Muscle layer of colon (tissue), 2 donors: ENCODE measurements around the gene PIM1.

Source experiments
- H3K27ac ChIP-seq: one replicate; pipeline ENCODE4 v1.7.0; 2013; ENCODE audit warnings: low read depth, mild to moderate bottlenecking, low read length, moderate library complexity
- H3K27me3 ChIP-seq, 2 donors: one replicate each; pipeline ENCODE4 v1.7.0; 2013; ENCODE audit warnings: low read length in 2 of 2, mild to moderate bottlenecking in 2 of 2; ENCODE audit not compliant: insufficient read depth in 2 of 2, control insufficient read depth in 1 of 2
- H3K36me3 ChIP-seq: one replicate; pipeline ENCODE4 v1.7.0; 2013; ENCODE audit warnings: mild to moderate bottlenecking, low read length; ENCODE audit not compliant: insufficient read depth
- H3K4me1 ChIP-seq: one replicate; pipeline ENCODE4 v1.7.0; 2013; ENCODE audit warnings: mild to moderate bottlenecking, low read length; ENCODE audit not compliant: insufficient read depth
- H3K4me3 ChIP-seq, 2 donors: one replicate each; pipeline ENCODE4 v1.7.0; 2013; ENCODE audit warnings: low read length in 2 of 2, low read depth in 1 of 2, mild to moderate bottlenecking in 1 of 2, moderate library complexity in 1 of 2
- H3K9ac ChIP-seq: one replicate; pipeline ENCODE4 v1.7.0; 2013; ENCODE audit warnings: low read length
- H3K9me3 ChIP-seq: one replicate; pipeline ENCODE4 v1.7.0; 2013; ENCODE audit warnings: mild to moderate bottlenecking, low read length
- donor health status: abdominal sarcoma.
- donor health status: Adenocarcinoma of cecum.

Gene PIM1

DNA sequence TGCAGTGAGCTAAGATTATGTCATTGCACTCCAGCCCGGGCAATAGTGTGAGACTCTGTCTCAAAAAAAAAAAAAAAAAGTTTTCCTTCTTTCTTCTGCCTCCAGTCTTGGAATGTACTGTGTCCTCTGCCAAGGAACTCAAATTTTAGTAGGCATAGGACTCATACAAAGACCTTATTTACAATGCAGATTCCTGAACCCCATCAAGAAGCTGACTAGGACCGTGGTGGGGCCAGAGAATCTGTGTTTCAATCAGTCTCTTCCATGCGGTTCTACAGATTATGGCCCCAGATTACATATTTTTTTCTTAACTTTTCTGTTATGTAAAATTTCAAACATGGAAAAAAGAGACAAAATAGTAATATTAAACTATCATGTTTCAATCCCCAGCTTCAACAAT is 29.8 kb upstream of the PIM1 start:
- H3K4me3 ChIP-seq = no peak overlapping the region
- no peak overlapping the region for H3K27ac ChIP-seq
- H3K9me3 ChIP-seq = no peaks in the 10 kb centered on the region
- no peaks in the 10 kb centered on the region for H3K27me3 ChIP-seq
- H3K36me3 ChIP-seq = no peaks in the 10 kb centered on the region
- H3K9ac ChIP-seq = no peak overlapping the region
- peaks cover 50% of the 10 kb centered on the region for H3K4me1 ChIP-seq

DNA sequence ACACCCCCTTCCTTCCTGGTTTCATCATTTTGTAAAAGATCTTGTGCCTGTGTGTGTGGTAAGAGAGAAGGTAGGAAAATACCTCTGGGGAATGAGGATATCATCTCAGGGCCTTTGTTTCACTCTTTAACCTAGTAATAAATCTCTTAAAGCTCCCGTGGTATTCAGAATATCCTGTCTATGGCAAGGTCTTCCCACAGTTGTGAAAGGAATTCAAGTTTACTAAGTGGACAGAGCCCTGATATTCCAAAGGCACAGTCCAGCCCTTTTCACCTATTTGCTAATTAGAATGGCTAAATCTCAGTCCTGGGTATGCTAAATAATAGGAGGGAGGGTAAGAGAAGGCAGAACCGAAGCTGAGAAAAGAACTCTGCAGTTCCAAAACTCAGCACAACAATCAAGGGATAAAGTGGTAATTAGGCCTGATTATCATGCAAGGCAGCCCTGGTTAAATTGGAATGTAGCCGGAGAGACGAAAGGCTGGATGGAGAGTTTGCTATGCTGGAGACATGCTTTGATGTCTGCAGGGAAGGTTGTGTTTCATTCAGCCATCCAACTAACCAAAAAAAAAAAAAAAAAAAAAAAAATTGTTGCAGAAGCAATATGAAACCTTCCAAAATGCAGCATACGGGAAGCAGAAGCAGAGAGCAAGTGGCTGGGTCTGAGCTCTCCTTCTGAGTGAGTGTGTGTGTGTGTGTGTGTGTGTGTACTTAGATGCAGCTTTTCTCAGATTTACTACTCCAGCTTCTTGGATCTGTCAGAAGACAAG is 28.5 kb upstream of the PIM1 start:
- H3K9me3 ChIP-seq = no peaks in the 10 kb centered on the region
- peaks cover 41% of the 10 kb centered on the region for H3K4me1 ChIP-seq
- H3K4me3 ChIP-seq = no peak overlapping the region
- H3K36me3 ChIP-seq = no peaks in the 10 kb centered on the region
- H3K27ac ChIP-seq = peak overlapping the region; percentile 16
- no peaks in the 10 kb centered on the region for H3K27me3 ChIP-seq
- H3K9ac ChIP-seq = no peak overlapping the region

DNA sequence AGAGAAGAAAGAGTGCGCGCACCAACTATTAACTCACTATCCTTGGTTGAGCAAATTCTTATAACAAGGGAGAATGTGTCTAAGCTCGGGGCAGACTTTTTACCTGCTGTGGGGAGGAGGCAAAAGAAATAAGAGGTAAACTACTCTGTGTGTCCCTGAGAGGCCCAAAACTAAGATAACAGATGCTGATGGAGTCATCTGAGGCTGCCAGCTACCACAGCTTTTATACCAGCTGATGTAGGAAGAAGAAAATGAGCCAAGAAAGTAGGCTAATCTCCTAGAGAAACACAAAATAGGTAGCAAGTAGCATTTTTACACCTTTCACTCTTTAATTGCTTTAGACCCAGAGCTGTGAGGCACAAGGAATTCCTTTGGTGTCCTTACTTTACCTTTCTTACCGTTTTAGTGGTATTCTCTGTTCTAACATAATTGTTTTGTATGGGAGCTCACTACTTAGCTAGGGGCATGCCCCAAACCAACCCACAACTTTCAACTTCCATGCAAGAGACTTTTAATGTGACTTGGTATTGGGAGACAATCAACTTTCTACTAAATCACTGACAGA is 27.8 kb upstream of the PIM1 start:
- peak overlapping the region; percentile 16 for H3K27ac ChIP-seq
- no peaks in the 10 kb centered on the region for H3K36me3 ChIP-seq
- no peak overlapping the region for H3K4me3 ChIP-seq
- H3K9ac ChIP-seq = no peak overlapping the region
- no peaks in the 10 kb centered on the region for H3K9me3 ChIP-seq
- no peaks in the 10 kb centered on the region for H3K27me3 ChIP-seq
- peaks cover 35% of the 10 kb centered on the region for H3K4me1 ChIP-seq

DNA sequence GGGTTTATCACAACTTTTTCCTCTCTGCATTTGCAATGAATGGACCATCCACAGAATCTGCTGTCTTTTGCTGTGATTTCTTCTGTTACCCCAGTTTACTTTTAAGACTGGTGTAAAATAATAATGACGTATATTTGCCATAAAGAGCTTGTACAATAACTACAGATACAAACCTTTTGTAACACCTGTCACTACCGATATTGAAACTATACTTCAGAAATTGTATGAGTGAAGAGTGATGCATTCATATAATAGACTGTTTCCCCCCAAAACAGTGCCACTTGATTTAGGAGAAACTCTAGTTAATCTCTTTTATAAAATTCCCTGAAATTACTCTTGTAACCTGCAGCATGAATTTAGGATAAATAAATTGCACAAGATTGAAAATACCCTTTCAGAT is 26.4 kb upstream of the PIM1 start:
- Histone ChIP-seq H3K9ac (no peak overlapping the region), H3K4me1 (peaks cover 24% of the 10 kb centered on the region), H3K27ac (peak overlapping the region; percentile 19)

DNA sequence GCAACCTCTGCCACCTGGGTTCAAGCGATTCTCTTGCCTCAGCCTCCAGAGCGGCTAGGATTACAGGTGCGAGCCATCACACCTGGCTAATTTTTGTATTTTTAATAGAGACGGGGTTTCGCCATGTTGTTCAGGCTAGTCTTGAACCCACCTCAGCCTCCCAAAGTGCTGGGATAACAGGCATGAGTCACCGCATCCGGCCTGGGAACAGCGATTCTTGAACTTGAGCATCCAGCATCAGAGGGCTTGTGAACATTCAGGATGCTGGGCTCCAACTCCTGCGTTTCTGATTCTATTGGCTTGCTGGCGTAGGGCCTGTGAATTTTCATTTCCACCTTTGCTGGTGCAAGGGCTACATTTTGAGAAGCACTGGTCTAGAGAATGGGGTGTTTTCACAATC is 24.5 kb upstream of the PIM1 start:
- Histone ChIP-seq H3K4me3 (no peak overlapping the region), H3K9me3 (no peaks in the 10 kb centered on the region), H3K9ac (no peak overlapping the region), H3K27me3 (no peaks in the 10 kb centered on the region), H3K27ac (no peak overlapping the region), H3K4me1 (peaks cover 18% of the 10 kb centered on the region), H3K36me3 (no peaks in the 10 kb centered on the region)

More for the DNA sequence above, 26.4 kb upstream of the PIM1 start:
- Histone ChIP-seq H3K9me3 (no peaks in the 10 kb centered on the region), H3K36me3 (no peaks in the 10 kb centered on the region), H3K4me3 (no peak overlapping the region), H3K27me3 (no peaks in the 10 kb centered on the region)

DNA sequence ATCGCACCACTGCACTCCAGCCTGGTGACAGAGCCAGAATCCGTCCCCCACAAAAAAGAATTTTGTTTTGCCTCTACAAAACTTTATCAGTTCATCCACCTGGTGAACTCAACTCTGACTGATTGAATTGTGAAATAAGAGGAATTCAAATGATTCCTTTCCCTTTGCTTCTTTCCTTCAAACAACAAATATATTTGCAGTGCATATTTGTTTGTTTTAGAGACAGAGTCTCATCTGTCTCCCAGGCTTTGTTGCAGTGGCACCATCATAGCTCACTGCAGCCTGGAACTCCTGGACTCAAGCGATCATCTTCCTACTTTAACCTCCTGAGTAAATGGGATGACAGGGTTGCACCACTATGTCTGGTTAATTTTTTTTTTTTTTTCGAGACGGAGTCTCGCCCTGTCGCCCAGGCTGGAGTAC is 23.2 kb upstream of the PIM1 start:
- no peaks in the 10 kb centered on the region for H3K27me3 ChIP-seq
- H3K36me3 ChIP-seq = no peaks in the 10 kb centered on the region
- peaks cover 9% of the 10 kb centered on the region for H3K4me1 ChIP-seq
- H3K9ac ChIP-seq = no peak overlapping the region
- no peak overlapping the region for H3K4me3 ChIP-seq
- no peaks in the 10 kb centered on the region for H3K9me3 ChIP-seq
- no peak overlapping the region for H3K27ac ChIP-seq

DNA sequence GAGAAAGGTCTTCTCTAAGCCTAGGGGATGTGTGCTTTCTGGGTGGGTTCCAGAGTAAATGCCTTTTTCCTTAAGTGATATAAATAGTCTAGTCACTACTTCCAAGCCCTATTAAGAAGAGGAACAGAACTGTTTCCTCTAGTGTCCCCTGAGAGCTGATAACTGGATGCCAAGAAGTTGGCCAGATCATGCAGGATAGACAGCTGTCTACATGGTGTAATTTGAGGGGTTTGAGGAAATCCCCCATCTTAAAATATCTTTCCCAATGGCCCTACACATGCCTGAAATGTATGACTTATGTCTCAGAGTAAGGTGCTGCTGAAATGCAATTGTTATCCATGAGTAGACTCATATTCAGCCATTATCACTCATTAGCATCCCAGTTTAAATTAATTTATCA is 20.2 kb upstream of the PIM1 start:
- Histone ChIP-seq H3K9me3 (no peaks in the 10 kb centered on the region), H3K4me1 (no peaks in the 10 kb centered on the region), H3K4me3 (no peak overlapping the region), H3K9ac (no peak overlapping the region), H3K36me3 (no peaks in the 10 kb centered on the region), H3K27ac (no peak overlapping the region), H3K27me3 (no peaks in the 10 kb centered on the region)

DNA sequence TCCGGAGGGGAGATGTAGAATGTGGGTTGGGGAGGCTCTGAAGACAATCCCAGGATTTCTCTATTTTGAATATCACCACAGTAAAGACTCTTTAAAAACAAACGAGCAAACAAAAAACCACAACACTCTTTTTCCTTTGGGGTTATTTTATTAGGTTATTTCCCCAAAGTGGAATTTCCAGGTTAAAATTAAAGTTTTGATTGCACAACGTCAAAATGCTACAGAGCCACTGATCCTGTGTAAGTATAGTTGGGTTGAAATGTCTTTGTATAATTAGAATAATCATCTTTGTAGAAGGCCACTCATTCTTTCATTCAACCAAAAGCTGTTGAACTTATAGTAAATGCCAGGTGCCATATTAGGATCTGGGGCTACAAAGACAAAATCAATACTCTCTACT is 19.6 kb upstream of the PIM1 start:
- Histone ChIP-seq H3K9me3 (no peaks in the 10 kb centered on the region), H3K9ac (no peak overlapping the region), H3K27me3 (no peaks in the 10 kb centered on the region), H3K4me3 (no peak overlapping the region), H3K4me1 (no peaks in the 10 kb centered on the region), H3K36me3 (no peaks in the 10 kb centered on the region), H3K27ac (no peak overlapping the region)

DNA sequence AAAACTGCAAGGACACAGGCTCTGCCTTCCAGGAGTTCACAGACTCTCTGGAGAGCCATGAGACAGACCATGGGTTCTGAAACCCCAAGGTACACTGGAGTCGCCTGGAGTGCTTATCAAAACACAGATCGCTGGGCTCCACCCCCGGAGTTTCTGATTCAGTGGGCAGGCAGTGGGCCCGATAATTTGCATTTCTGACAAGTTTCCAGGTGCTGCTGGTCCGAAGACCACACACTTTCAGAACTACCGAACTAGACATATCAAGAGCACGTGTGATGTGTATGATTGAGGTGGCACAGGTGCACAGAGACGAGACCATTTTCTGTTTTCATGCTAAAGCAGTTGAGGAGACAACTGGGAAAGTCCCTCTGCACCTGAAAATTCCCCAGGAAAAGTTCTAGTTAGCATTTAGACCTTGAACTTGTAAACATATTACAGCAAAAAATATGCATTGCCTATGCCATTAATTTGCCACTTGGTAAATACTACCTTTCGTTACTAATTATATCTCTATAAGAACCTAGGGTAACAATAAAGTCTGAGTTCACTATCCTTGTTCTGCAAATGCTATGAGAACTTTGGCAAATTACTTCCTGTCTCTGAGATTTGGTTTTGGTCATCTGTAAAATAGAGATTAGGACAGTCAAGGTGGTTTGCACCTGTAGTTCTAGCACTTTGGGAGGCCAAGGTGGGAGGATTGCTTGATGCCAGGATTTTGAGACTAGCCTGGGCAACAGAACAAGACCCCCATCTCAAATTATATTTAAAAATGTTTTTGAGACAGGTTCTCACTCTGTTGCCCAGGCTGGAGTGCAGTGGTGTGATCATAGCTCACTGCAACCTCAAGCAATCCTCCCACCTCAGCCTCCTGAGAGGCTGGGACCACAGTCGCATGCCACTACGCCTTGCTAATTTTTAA is 14.3 kb upstream of the PIM1 start:
- H3K27ac ChIP-seq = no peak overlapping the region
- H3K36me3 ChIP-seq = no peaks in the 10 kb centered on the region
- no peaks in the 10 kb centered on the region for H3K27me3 ChIP-seq
- H3K4me1 ChIP-seq = peaks cover under 1% of the 10 kb centered on the region
- H3K9me3 ChIP-seq = no peaks in the 10 kb centered on the region
- no peak overlapping the region for H3K9ac ChIP-seq
- no peak overlapping the region for H3K4me3 ChIP-seq

DNA sequence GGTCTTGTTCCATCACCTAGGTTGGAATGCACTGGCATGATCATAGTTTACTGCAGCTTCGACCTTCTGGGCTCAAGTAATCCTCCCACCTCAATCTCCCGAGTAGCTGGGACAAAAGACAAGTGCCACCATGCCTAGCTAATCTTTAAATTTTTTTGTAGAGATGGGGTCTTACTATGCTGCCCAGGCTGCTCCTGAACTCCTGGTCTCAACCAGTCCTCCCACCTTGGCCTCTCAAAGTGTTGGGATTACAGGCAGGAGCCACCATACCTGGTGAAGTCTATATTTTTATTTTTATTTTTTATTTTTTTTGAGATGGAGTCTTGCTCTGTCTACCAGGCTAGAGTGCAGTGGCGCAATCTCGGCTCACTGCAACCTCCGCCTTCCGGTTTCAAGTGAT is 11.4 kb upstream of the PIM1 start:
- no peaks in the 10 kb centered on the region for H3K27me3 ChIP-seq
- H3K9me3 ChIP-seq = no peaks in the 10 kb centered on the region
- H3K36me3 ChIP-seq = no peaks in the 10 kb centered on the region
- H3K4me3 ChIP-seq = no peak overlapping the region
- no peak overlapping the region for H3K27ac ChIP-seq
- peaks cover 9% of the 10 kb centered on the region for H3K4me1 ChIP-seq
- H3K9ac ChIP-seq = no peak overlapping the region

DNA sequence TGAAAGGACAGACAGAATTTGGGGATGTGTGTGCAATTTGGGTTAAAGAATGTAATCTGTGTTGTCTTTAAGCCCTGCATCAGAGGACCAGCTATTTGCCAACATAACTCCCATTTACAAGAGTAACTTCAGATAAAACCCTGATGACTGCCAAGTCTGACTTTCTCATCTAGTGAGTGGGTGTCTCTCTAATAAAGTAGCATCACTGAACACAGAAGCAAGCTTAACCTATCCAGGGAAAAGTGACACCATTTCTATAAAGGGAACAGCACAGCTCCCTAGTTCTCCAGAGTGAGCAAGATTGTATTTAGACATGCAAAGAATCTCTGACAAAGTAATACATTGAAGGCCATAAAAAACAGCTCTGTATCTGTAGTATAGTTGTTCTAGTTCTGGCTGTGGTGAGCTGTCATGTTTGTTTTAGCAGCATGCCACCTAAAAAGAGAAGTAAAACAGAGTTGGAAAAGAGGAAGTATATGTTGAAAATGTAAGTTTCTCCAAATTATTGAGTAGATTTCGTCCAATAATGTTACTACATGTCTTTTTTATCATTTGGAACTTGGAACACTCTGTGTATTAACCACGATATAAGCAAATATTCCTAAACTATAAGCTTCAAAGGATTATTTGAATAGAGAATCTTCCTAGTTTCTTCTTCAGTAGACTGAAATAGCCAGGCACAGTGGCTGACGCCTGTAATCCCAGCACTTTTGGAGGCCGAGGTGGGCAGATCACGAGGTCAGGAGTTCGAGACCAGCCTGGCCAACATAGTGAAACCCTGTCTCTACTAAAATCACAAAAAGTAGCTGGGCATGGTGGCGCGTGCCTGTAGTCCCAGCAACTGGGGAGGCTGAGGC is 8.8 kb upstream of the PIM1 start:
- Histone ChIP-seq H3K9ac (no peak overlapping the region), H3K9me3 (no peaks in the 10 kb centered on the region), H3K4me1 (peaks cover 9% of the 10 kb centered on the region), H3K36me3 (no peaks in the 10 kb centered on the region), H3K4me3 (no peak overlapping the region), H3K27ac (no peak overlapping the region), H3K27me3 (no peaks in the 10 kb centered on the region)
